HG02642 (cell line): ENCODE data around the gene FGF18.

Experiments
- ATAC-seq: cut with Tn5 transposase; IDR thresholded peaks from one replicate; pipeline ENCODE4 v1.9.1; 2021; ENCODE audit warnings: mild to moderate bottlenecking; ENCODE audit not compliant: unreplicated experiment, poor library complexity

FGF18 gene

GRCh38 chr5:171421331-171422262 lies 2.1 kb downstream of the FGF18 start:
- ATAC-seq = no peak

DNA sequence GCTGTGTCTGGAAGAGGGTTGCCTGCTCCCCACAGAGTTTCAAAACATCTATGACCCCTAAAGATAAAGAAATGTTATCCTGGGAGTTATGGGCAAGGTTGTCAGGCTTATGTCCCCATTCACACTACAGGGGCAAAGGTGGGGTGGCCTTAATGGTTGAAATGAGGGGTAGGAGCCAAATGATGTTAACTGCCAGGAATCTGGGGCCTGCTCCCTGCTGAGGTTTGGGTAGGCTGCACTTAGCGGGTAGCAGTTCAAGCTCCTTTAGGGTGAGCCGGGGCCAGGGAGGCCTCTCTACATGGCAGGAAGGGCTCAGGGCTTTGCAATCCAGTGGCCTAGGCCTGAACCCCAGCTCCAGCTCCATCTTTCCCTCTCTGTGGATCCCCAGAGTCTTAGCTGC lies 3.0 kb downstream of the FGF18 start:
- ATAC-seq = no peak

- no peak for ATAC-seq
These were observed 3.6 kb downstream of the FGF18 start for GRCh38 chr5:171422902-171423663.

DNA sequence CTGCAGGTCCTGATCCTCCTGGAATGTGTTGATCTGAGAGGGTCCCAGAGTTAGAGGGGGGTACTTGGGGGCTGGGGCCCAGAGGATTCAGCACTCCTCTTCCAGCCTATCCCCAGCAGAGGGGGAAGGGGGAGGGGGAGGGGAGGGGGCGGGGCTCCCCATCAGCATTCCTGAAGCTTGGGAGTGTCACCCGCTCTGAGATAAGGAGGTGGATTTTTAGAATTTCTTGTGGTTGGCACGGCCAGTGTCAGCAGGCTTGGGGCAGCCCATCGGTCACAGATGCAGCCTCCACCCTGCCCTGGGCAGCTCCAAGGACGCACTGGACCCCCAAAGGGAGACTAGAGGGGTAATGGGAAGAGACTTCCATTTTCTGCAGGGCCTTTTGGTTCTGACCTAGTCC lies 5.3 kb downstream of the FGF18 start:
- no peak for ATAC-seq

DNA sequence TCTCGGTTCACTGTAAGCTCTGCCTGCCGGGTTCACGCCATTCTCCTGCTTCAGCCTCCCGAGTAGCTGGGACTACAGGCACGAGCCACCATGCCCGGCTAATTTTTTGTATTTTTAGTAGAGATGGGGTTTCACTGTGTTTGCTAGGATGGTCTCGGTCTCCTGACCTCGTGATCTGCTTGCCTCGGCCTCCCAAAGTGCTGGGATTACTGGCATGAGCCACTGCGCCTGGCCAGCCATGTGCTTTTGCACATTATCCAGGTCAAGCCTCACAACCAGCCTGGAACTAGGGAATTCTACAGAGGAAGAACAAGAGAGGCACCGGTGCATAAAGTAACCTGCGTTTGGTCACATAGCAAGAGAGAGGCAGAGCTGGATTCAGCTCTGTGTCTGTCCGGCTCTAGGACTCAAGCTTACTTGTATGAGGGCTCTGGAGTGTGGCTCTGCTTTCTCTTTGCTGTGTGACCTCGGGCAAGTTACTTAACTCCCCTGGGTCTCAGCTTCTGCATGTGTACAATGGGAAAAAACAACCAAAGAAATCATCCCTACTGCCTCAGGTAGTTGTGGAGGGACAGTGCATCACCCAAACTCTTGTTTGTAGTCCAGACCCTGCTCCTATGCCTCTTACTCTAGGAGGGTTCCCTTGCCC lies 6.3 kb downstream of the FGF18 start:
- no peak for ATAC-seq

DNA sequence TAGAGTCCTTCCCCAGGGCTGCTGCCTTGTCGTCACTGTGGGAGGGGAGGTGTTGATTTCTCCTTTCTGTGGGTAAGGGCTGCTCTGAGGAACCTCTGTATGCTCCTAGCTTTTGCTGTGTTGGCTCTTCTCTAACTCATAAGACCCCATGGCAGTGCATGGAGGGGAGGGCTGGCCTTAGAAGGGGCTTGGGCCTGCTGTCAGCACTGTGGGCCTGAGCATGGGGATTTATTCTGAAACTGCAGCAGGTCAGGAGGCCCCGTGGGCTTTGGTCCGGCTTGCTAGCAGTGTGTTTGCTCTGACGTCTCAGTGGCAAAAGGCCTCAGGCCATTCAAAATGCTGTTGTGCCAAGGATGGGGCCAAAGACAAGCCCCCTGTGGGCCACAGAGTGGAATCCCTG lies 6.8 kb downstream of the FGF18 start:
- no peak for ATAC-seq

DNA sequence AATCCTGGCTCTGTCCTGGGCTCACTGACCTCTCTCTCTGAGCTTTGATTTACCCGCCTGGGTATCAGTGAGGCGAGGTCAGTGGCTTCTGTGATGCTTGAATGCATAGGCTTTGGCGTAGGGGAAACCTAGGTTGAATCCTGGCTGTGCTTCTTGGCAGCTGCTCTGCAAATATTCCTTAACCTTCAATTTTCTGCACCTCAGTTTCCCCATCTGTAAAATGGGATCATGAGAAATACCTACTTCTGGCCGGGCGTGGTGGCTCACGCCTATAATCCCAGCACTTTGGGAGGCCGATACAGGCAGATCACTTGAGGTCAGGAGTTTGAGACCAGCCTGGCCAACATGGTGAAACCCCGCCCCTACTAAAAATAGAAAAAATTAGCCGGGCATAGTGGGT lies 7.2 kb downstream of the FGF18 start:
- no peak for ATAC-seq

DNA sequence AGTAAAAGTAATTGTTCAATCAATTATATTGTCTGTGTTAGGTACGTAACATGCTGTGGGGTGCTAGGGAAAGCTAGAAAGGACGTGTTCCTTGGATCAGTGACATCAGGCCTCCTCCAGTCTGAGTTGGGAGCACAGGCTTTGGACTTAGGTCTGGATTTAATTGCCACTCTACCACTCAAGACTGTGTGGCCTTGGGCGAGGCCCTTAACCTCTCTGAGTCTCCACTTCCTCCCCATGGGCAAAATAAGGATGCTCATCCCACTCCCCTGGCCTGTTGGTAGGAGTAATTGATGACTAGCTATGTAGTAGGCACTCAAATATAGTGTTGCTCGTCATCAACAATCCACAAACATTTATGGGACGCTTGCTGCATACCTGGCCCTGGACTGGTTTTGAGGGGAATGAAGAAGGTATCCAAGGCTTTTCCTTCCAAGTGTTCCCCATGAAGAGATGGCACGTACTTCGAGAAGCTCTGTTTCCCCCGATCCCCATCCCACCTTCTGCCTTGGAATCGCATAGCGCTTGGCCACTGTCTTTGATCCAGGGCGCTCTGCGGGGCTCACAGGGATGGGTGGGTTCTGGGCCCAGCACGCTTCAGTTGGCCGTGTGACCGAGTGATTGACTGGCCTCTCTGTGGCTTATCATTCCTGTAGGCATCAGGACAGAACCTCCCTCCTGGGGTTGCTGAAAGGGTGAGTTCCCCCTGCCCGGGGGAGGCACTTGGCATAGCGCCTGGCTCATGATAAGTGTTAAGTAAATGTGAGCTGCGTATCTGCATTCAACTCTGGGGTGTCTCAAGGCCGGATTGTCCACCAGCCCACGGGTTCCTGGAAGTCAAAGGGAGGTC lies 8.1 kb downstream of the FGF18 start:
- ATAC-seq = no peak

DNA sequence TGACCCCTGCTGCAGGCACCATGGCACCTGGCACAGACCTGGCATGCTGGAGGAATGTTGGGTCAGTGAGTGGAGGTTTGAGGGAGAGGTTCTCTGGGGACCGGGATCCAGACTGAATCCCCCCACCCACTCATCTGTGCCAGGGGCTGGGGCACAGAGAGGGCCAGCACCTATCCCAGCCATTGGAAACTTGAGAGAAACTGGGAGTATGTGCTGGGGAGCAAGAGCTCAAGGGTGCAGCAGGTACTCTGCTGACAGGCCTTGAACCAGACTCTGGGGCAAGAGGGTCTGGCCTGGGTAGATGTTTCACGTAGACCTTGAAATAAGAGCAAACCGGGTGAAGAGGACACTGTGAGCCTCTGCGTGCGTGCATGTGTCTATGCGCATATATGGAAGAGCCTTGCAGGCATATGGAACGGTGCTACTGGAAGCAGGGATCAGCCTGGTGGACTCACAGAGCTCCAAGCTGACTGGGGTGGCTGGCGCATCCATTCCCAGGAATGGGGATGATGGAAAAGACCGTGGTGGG lies 8.8 kb downstream of the FGF18 start:
- ATAC-seq = no peak

DNA sequence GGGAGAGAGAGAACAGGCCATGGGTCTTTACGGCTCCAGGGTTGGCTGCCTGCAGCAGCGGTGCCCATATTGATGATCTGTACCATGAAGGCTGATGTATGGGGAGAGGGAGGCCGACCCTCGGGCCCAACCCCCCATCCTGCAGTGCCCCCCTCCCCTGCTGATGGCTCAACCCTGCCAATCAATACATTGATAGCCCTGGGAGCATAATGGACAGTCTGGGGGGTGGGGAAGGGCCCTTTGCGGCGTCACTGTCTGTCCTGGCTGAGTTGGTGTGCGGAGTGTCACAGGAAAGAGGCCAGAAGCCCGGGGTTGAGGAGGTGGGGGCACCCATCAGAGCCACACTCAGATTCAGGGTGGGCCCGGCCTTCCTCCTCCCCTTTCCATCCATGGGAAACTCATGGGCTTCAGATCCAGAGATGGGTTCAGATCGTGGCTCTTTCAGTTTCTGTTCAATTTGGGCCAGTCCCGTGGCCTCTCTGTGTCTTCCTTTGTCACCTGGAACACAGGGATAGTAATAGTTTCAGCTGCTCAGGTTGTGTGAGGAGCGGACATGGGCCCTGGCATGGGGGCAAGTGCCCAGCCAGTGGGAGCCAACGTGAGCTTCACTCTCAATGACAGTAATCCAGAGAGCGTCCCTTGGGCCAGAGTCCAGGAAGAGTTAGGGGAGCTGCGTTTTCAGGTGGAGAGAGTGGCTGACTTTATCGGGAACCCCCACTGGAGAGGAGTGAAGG lies 9.5 kb downstream of the FGF18 start:
- ATAC-seq = no peak

GRCh38 chr5:171429543-171429910 lies 10.1 kb downstream of the FGF18 start:
- no peak for ATAC-seq

DNA sequence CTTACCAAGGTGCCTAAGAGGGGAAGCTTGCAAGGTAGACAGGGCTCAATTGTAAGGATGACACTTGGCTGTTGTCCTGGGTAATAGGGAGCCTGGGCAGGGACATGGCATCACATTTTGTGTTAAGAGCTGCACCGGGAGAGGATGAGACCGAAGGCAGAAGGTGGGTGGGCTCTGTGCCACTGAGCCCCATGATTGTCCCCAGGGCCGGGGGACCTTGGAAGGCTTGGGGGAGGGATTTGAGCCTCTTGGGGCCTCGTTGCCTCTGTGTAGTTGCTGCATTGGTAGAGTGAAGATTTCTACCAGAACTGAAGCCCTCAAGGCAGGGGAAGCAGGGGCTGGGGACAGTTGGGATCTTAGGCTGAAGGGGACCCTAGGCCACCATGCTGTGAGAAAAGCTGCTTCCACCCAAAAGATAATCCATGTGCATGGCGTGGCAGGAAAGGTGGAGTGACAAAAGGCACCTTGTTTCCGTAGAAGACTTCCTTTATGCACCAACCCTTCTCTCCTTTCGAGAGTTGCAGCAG lies 11.9 kb downstream of the FGF18 start:
- ATAC-seq = no peak

DNA sequence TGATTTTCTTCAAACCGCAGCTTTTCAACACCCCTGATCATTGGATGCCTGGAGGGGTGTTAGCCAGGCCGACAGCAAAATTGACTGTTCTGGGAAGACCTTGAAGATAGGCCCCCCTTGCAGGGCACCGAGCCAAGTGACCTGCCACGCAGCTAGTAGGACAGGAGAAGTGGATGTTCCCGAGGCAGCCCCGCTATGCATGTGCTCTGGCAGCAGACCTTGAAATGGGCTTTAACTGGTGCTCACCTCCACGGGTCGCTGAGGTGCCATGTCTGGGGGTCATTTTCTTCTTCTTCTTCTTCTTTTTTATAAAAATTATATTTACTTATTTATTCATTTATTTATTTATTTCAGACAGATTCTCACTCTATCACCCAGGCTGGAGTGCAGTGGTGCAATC lies 12.6 kb downstream of the FGF18 start:
- no peak for ATAC-seq

- ATAC-seq = no peak
These were observed 13.3 kb downstream of the FGF18 start for GRCh38 chr5:171432583-171433351.

DNA sequence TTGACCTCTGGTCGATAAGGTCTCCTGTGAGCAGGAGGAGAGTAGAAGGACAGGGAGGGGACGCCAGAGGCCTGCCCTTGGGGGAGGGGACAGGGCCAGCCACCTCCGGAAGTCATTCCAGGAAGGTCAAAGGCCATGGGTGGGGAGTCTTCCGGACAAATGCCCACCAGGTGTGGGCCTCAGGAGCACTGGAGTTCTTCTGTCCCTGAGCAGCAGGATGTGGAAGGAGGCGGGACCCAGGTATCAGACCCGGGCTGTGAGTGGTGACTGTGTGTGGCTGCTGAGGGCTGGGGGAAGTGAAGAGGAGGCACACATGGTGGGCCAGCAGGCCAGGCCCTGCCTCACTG lies 13.9 kb downstream of the FGF18 start:
- ATAC-seq = no peak

DNA sequence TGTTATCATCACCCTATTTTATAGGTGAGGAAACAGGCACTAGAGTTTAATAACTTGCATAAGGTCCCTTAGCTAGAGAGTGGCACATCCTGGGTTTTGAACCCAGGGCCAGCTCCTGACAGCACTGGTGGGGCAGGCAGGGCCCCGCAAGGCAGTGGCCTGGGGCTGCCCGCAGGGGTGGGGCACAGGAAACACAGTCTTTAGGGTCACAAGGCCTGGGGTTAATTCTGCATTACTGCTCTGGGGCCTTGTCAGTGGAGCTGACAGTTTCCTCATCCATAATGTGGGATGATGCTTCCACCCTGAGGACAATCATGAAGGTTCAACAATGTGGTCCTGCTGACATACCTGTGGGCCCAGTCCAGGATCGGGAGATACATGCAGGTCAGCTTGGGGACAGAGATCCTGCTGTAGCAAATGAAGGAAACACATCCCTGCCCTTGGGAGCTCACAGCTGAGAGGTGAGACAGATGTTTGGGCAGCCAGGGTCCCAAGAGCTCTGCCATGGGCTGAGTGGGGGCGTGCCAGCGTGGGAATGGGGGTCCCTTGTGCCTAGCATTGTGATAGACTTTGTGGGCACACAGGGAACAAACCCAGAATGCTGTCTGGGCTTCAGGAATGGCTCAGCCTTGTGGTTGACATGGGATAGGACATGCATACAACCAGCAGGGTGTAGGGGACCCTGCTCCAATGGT lies 14.7 kb downstream of the FGF18 start:
- ATAC-seq = no peak

DNA sequence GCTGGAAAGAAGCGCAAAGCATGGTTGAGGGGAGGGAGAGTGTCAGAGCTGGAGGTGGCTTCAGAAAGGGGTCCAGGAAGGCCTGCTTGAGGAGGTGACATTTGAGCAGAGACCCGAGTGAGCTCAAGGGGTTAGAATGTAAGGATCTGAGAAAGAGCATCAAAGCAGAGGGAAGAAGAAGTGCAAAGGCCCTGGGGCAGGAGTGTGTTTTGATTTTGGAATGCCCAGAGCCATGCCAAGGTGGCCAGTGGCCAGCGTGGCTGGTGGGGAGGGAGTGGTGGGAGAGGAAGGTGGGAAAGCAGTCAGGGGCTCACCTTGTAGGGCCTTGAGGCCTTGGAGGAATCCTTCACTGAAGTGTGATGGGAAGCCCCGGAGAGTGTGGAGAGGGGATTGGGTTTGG lies 15.4 kb downstream of the FGF18 start:
- ATAC-seq = no peak

- ATAC-seq = no peak
These were observed 16.5 kb downstream of the FGF18 start for GRCh38 chr5:171435908-171436307.
